Stimulated activated naive CD4-positive, alpha-beta T cell (primary cell): Measurements from ENCODE around the gene CCDC178.
"Not testable (repeated sequence)": the region's sequence is repeated elsewhere in the genome, so short reads cannot be mapped to it uniquely, and the experiment has no call there.

Experiments
- DNase-seq, 6 experiments: peaks; one replicate each; lab custom pipeline; 2025; lab: John Stamatoyannopoulos, UW

CCDC178 gene

GRCh38 chr18:32983721-32984120 lies 456.8 kb downstream of the CCDC178 start:
- DNase-seq = no peak

- no peak for DNase-seq
Measured at GRCh38 chr18:32980896-32981295, 459.6 kb downstream of the CCDC178 start.

GRCh38 chr18:32975501-32975900 lies 465.0 kb downstream of the CCDC178 start:
- DNase-seq = no peak

GRCh38 chr18:32975163-32975436 lies 465.4 kb downstream of the CCDC178 start:
- no peak for DNase-seq

GRCh38 chr18:32974421-32975162 lies 465.9 kb downstream of the CCDC178 start:
- DNase-seq = no peak

GRCh38 chr18:32968248-32968647 lies 472.3 kb downstream of the CCDC178 start:
- DNase-seq = no peak

- DNase-seq = no peak
Measured at GRCh38 chr18:32966141-32966540, 474.4 kb downstream of the CCDC178 start.

- no peak for DNase-seq
Measured at GRCh38 chr18:32961538-32961937, 479.0 kb downstream of the CCDC178 start.

- DNase-seq = no peak
Measured at GRCh38 chr18:32958746-32959145, 481.8 kb downstream of the CCDC178 start.

GRCh38 chr18:32956591-32957315 lies 483.8 kb downstream of the CCDC178 start:
- no peak for DNase-seq

GRCh38 chr18:32952318-32952717 lies 488.2 kb downstream of the CCDC178 start:
- not testable (repeated sequence) for DNase-seq

- DNase-seq = no peak
Measured at GRCh38 chr18:32937597-32937996, 502.9 kb downstream of the CCDC178 start.

GRCh38 chr18:32937066-32937465 lies 503.5 kb downstream of the CCDC178 start:
- no peak for DNase-seq

- no peak for DNase-seq
Measured at GRCh38 chr18:32934201-32934600, 506.3 kb downstream of the CCDC178 start.

GRCh38 chr18:32930695-32931301 lies 509.7 kb downstream of the CCDC178 start:
- no peak for DNase-seq

GRCh38 chr18:32929213-32929612 lies 511.3 kb downstream of the CCDC178 start:
- DNase-seq = no peak

- DNase-seq = no peak
Measured at GRCh38 chr18:32922951-32923430, 517.5 kb downstream of the CCDC178 start.

GRCh38 chr18:32920796-32921787 lies 519.4 kb downstream of the CCDC178 start:
- DNase-seq = no peak

GRCh38 chr18:32919799-32920198 lies 520.7 kb downstream of the CCDC178 start:
- DNase-seq = no peak

GRCh38 chr18:32918692-32919250 lies 521.8 kb downstream of the CCDC178 start:
- no peak for DNase-seq

- no peak for DNase-seq
Measured at GRCh38 chr18:32915516-32915915, 525.0 kb downstream of the CCDC178 start.
